ENCODE results near the gene ALPP. TPM values are rescaled to one million over a fixed set of nuclear protein-coding genes. Genes with fewer than 3 reads are reported as not detected.

ALPP gene
- total and polyA plus RNA-seq, 3 donors from 2014 or later = 0.25 to 0.87 TPM; not detected in 1

GRCh38 chr2:232386740-232387450 is 8.3 kb downstream of the ALPP start:
- Histone ChIP-seq H3K27me3 (no peaks in the 10 kb centered on the region), H3K9me3 (no peaks in the 10 kb centered on the region), H3K27ac (no peak overlapping the region), H3K4me3 (peak overlapping the region; percentile 0 to 38), H3K4me1 (peaks cover 7% of the 10 kb centered on the region), H3K36me3 (ENCODE audit: low read depth, missing control alignments) (no peaks in the 10 kb centered on the region)
- DNase-seq = peak; percentile 54
- no peak for TF ChIP-seq POLR2A (IDR thresholded peaks at IDR 0.05)
- WGBS, 2 donors = 3% methylated on average over 71 of the region's 75 CpGs; no CpG with 5 or more reads in 1 of the 2 donors
- intact Hi-C loops (cut with DNase I; ENCODE audit: low total_unique reads) = no loop called here

- 16 to 18% methylated on average over 18 to 50 of the region's 50 CpGs for WGBS, 2 donors
- DNase-seq = no peak
- H3K27ac ChIP-seq = no peak overlapping the region
- TF ChIP-seq CTCF (IDR thresholded peaks at IDR 0.05) = no peak
- no peaks in the 10 kb centered on the region for H3K27me3 ChIP-seq
- H3K36me3 ChIP-seq (ENCODE audit: low read depth, missing control alignments) = no peaks in the 10 kb centered on the region
- no peaks in the 10 kb centered on the region for H3K9me3 ChIP-seq
- H3K4me1 ChIP-seq = peaks cover 7% of the 10 kb centered on the region
- H3K4me3 ChIP-seq = peak overlapping the region; percentile 0 to 38
- intact Hi-C loops (cut with DNase I; ENCODE audit: low total_unique reads) = no loop called here
These were observed 9.1 kb downstream of the ALPP start for GRCh38 chr2:232387451-232388171.

GRCh38 chr2:232388324-232388891 is 9.9 kb downstream of the ALPP start:
- TF ChIP-seq CTCF (IDR thresholded peaks at IDR 0.05) (no peak), POLR2A (IDR thresholded peaks at IDR 0.05) (no peak)
- Histone ChIP-seq H3K9me3 (no peaks in the 10 kb centered on the region), H3K36me3 (ENCODE audit: low read depth, missing control alignments) (no peaks in the 10 kb centered on the region), H3K4me1 (peaks cover 7% of the 10 kb centered on the region), H3K27ac (no peak overlapping the region), H3K27me3 (no peaks in the 10 kb centered on the region), H3K4me3 (peak overlapping the region in 1 of 2 donors; percentile 38)
- 12 to 17% methylated on average over 10 to 37 of the region's 42 CpGs for WGBS, 2 donors
- no peak for DNase-seq
- intact Hi-C loops (cut with DNase I; ENCODE audit: low total_unique reads) = no loop called here

GRCh38 chr2:232389327-232389726 is 10.8 kb downstream of the ALPP start:
- 43 to 65% methylated on average over 6 of the region's 6 CpGs for WGBS, 2 donors
- TF ChIP-seq POLR2A (IDR thresholded peaks at IDR 0.05) (no peak), CTCF (IDR thresholded peaks at IDR 0.05) (no peak)
- no peaks in the 10 kb centered on the region for H3K36me3 ChIP-seq (ENCODE audit: low read depth, missing control alignments)
- peaks cover 7% of the 10 kb centered on the region for H3K4me1 ChIP-seq
- H3K4me3 ChIP-seq = no peak overlapping the region
- intact Hi-C loops (cut with DNase I; ENCODE audit: low total_unique reads) = no loop called here
- DNase-seq = no peak
- H3K9me3 ChIP-seq = no peaks in the 10 kb centered on the region
- H3K27ac ChIP-seq = no peak overlapping the region
- H3K27me3 ChIP-seq = no peaks in the 10 kb centered on the region

- H3K4me3 ChIP-seq = no peak overlapping the region
- no peak for DNase-seq
- H3K4me1 ChIP-seq = peaks cover 2% of the 10 kb centered on the region
- WGBS, 2 donors = 57 to 62% methylated on average over 3 of the region's 3 CpGs
- intact Hi-C loops (cut with DNase I; ENCODE audit: low total_unique reads) = no loop called here
- H3K9me3 ChIP-seq = no peaks in the 10 kb centered on the region
- no peaks in the 10 kb centered on the region for H3K27me3 ChIP-seq
- H3K27ac ChIP-seq = no peak overlapping the region
- no peaks in the 10 kb centered on the region for H3K36me3 ChIP-seq (ENCODE audit: low read depth, missing control alignments)
- TF ChIP-seq CTCF (IDR thresholded peaks at IDR 0.05) = no peak
- TF ChIP-seq POLR2A (IDR thresholded peaks at IDR 0.05) = no peak
These were observed 12.1 kb downstream of the ALPP start for GRCh38 chr2:232390661-232391060.

All from testis (tissue), 3 donors.